ENCODE measurements around the gene BACH2.
"Not testable (repeated sequence)": the region's sequence is repeated elsewhere in the genome, so short reads cannot be mapped to it uniquely, and the experiment has no call there.

BACH2 gene

DNA sequence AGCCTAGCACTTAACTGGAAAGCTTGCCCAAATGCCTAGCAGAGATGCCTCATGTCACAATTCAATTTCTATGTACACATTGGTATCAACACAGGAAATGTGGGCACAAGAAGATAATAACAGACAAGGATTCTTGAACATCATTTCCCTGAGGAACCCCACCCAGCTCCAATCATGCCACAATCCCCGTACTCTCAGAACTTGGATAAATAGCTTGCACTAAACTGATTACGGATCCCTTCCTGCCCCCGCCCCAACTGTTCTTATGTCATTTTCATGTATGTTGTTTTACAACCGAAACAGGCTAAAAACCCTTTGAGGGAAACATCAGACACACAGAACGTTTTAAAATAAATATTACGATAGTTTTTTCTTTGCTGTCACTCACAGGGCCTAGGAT is 87.1 kb downstream of the BACH2 start:
- no peak for DNase-seq (ENCODE audit: low spot score)

DNA sequence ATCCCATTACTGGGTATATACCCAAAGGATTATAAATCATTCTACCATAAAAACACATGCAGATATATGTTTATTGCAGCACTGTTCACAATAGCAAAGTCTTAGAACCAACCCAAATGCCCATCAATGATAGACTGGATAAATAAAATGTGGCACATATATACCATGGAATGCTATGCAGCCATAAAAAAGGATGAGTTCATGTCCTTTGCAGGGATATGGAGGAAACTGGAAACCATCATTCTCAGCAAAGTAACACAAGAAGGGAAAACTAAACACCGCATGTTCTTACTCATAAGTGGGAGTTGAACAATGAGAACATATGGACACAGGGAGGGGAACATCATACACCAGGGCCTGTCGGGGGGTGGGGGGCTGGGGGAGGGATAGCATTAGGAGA is 88.0 kb downstream of the BACH2 start:
- not testable (repeated sequence) for DNase-seq (ENCODE audit: low spot score)

DNA sequence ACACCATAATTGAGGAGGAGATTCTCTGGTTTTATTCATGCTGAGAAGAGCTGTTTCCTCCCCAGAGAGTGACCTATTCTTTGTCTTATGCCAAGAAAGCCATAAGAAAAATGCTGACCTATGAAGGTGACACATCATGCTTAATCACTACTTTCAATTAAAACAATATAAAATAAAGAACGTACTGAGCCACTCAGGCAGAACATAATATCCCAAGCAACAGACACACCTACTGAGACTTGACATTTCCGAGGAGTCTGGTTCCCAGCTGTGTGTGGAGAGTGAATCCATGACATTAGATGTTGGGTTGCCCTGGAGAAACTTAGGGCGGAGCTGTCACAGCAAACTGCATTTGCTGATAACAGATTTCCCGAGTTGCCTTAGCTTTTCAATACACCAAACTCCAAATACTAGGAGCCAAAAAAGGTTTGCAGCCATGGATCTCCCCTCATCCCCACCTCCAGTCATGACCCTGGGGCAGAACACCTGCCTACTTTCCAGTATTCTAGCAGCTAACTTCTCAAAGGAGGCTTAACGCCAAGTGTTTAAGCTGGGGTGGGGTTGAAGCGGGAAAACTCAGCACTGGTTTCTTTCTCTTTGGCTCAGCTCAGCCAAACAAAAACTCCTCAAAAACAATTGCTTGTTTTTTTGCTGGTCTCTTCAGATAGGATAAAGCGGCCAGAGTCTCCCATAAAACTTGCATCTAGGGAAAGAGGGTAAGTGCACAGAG is 92.2 kb downstream of the BACH2 start:
- DNase-seq (ENCODE audit: low spot score), result no peak

DNA sequence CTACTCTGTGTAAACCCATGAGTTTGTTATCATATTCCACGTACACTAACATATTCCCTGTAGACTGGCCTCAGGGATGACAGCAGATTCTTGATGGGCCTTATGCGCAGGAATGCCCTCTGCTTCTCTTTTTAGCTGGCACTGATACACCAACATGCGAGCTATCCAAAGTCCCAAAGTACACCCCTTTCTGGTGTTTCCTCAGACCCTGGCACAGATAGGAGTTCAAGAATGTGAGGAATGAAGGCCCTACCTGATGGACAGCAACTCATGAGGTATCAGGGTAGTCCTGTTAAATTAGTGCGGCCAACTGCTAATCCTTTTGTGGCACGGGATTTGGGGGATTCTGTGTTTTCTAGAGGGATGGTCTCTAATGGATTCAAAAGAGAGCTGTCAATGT is 93.0 kb downstream of the BACH2 start:
- no peak for DNase-seq (ENCODE audit: low spot score)

DNA sequence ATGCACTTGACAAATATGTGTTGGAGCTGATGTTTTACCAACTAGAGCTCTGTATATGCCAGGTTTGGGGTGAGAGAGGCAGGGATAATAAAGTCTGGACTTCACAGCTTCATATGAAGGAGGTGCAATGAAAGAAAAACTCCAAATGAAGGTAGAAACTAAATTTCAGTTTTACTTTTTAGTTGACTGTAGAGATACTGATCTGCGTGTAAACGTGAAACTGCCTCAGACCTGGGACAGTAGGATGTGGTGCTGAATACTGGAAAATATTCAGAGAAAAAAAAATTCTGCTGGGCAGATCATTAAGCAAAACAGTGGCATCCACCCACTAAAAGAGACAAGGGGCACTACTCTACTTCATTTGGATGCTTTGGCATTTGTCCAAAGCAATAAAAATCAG is 94.5 kb downstream of the BACH2 start:
- DNase-seq (ENCODE audit: low spot score), result no peak

DNA sequence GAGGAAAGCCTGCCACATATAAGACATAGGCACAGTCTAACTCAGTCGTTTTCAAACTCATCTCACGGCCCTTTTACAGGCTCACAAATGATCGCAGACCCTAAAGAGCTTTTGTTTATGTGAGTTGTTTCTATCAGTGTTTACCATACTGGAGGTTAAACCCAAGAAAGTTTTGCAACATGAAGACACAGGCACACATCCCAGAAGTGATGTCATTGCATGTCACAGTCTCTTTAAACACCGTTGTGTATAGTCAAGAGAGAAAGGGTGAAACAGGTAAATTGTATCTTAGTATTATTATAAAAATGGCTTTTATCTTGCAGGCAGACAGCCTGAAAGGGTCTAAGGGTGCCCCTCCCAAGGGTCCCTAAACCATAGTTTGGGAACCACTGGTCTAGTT is 96.7 kb downstream of the BACH2 start:
- DNase-seq (ENCODE audit: low spot score), result no peak

DNA sequence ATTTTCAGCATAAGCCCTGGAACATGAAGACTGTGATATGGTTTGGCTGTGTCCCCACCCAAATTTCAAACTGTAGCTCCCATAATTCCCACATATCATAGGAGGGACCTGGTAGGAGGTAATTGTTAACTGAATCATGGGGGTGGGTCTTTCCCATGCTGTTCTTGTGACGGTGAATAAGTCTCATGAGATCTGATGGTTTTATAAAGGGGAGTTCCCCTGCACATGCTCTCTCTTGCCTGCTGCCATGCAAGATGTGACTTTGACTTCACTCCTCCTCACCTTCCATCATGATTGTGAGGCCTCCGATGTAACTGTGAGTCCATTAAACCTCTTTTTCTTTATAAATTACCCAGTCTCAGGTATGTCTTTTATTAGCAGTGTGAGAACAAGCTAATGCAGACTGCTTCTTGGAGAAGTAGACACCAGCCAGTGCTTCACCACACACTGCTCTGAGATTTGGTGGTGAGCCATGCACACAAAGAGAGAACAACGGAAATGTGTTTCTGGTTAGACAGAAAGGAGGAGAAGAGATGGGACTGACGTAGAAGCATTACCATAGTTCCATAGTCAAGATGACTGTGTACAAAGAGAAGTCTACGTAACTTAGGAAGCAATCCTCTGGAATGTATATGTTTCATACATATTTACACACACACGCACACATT is 97.8 kb downstream of the BACH2 start:
- no peak for DNase-seq (ENCODE audit: low spot score)

DNA sequence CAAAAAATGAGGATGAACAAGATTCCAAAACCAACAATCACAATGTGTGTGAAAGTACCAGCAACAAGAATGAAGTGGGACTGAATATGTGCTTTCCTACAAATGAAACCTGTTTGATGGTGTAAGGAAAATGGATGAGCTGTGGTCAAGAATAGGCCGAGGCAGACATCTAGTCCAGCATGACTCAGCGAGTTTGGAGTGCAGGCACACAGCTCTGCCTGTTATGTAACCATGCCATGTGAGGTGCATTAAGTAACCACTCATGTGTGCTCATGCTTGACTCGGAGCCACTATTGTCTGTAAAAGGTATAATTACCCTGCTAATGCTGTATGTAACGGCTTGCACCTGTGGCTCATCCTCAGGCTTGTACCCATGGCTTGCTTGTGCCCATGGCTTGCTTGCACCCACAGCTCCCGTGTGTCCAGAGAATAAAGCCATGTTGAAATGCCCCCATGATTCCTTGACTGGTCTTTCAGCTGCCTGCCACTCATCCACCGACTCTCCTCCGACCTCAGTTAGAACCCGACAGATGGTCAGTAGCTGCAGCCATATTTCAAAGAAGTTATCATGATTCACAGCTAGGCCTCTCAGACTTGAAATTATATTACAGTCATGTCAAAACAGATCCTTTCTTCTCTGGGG is 98.7 kb downstream of the BACH2 start:
- no peak for DNase-seq (ENCODE audit: low spot score)

DNA sequence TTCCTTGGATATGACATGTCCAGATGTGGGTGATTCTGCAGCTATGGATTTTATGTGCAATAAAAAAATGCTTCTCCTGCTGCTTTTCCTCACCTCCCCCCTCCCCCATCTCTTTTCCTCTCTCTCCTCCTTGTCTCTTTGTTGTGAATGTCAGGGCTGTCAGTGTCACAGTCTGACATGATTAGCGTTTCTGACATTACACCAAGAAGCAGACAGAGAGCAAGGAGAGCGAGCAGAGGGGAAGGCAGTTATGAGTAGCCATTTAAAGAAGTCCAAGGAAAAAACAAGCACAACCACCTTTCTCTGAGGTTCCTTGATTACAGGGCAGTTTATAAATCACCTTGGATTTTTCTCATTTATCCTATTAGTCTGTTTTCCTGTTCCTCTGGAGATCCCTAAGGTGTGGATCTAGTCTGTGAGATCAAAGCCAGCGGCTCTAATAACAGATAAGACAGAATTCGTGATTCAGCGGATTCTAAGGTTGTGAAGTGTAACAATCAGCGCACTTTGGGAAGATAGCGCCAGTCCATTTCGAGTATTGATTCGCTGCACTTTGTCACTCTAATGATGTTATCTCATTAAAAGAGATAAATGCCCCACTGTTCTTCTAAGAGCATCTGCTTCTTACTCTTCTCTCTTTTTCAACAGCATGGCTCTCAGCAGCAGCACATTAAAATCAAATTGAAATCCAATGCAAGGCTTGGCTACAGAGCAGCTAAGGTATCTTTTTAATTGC is 101.4 kb downstream of the BACH2 start:
- no peak for DNase-seq (ENCODE audit: low spot score)

DNA sequence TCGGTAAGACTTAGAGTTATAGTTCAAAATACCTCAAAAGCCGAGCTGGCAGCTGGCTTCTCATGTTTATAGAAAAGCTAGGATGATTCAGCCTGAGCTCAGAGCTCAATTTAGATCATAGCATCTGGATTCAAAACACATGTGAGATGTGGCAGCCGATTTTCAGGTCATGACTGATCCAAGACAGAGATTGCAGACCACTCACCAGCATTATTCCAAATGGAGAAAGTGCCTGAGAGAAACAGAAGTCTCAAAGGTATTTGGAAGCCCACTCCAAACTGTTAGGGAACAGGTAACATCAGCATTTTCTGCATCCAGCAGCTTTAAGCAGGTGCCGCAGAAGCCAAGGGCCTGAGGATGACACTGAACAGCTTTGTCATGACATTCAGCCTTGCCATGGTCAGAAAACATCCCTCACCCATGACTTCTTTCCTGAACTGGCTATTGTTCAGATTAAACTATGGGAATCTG is 102.2 kb downstream of the BACH2 start:
- DNase-seq (ENCODE audit: low spot score), result no peak

DNA sequence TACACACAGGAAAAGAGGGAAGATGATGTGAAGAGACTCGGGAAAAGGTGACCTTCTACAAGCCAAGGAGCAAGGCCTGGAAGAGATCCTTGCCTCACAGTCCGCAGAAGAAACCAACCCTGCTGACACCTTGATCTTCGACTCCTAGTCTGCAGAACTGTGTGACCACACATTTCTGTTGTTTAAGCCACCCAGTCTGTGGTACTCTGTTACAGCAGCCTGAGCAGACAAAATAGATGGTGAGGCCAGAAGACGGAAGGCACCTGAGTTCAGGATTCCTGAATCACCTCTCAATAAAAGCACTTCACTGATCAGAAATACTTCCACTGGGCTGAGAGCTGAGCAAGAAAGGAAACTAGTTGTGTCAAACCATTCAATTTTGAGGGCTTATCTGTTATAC is 103.3 kb downstream of the BACH2 start:
- DNase-seq (ENCODE audit: low spot score), result no peak

DNA sequence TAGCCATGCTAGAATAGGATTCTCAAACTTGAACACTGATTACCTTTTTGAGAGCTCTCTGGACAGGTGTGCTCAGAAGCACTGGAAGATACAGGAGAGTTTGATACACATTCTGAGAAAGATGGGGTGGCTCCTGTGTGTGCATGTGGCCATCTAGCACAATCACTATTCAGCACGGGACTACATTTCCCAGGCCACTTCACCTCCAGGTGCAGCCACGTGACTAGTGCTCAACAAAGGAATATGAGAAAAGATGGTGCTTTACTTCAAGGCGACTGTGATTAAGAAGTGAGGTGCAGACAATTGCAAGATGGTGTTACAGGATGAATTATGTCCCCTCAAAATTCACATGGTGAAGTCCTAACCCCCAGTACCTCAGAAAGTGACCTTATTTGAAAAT is 103.8 kb downstream of the BACH2 start:
- DNase-seq (ENCODE audit: low spot score), result no peak

DNA sequence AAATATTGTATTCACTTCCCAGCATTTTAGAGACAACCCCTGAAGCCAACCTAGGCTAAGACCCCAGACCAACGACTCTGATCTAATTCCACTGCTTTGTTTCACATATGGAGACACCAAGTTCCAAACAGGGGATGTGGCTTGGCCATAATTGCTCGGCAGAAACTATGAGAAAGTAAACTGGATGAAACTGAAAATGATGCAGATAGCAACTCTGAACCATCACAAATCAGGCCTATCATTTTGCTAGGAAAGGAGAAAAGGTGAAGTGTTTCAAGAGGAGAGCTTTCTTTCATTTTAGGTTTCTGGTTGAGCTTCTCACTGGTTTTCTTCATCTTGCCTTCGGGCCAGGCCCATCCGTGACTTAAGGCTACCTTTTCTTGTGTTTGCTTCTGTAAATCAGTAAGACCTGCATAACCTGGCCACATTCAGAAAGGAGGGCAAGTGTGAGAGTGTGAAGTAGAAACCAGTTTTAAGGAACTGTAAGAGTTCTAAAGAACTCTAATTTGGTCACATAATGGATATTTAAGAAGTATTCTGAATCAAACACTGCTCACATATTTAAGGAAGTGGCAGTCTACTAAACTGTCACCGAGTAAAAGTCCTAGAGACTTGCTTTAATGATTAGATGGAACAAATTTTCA is 105.8 kb downstream of the BACH2 start:
- no peak for DNase-seq (ENCODE audit: low spot score)

DNA sequence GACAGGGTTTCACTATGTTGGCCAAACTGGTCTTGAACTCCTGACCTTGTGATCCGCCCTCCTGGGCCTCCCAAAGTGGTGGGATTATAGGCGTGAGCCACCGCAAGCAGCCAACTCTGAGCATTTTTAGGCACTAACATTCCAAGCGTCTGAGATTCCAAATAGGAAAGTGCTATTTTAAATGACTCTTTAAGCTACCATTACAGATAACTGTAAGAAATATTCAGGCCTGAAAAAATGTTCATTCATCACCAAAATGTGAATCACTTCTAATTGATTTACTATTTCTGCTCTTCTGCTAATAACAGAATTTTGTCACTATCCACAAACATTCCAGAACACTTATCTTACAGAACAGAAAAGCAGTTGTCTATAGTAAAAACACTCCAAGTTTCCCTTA is 106.5 kb downstream of the BACH2 start:
- DNase-seq (ENCODE audit: low spot score), result no peak

DNA sequence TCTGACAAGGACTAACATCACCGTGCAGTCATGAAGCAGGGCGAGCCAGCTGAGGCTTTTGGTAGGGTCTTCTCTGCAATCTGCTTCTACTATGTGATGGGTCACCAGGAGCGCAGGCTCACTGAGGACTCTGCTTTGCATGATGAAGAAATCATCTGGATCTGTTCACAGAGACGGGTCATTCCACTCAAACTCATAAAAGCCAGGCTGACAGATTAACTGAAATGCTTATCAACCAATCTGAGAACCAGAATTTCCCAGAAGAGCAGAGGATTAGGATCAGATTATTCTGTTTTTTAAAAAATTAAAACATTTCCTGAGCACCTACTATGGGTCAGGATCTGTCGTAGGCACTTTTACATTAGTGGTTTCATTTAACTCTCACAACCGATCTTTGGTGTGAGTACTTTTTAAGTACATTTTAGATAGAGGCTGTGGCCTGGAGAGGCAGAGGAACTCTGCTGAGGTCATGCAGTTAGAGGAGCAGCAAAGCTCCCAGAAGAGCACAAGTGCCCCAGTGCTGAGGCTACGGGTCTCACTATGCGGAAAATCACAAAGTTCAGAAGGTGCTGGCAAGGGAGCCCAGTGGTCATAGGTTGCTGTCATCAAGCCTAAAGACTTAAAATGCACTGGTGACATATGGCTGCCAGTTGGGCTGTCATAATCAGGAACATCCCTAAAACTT is 109.1 kb downstream of the BACH2 start:
- DNase-seq (ENCODE audit: low spot score), result no peak

DNA sequence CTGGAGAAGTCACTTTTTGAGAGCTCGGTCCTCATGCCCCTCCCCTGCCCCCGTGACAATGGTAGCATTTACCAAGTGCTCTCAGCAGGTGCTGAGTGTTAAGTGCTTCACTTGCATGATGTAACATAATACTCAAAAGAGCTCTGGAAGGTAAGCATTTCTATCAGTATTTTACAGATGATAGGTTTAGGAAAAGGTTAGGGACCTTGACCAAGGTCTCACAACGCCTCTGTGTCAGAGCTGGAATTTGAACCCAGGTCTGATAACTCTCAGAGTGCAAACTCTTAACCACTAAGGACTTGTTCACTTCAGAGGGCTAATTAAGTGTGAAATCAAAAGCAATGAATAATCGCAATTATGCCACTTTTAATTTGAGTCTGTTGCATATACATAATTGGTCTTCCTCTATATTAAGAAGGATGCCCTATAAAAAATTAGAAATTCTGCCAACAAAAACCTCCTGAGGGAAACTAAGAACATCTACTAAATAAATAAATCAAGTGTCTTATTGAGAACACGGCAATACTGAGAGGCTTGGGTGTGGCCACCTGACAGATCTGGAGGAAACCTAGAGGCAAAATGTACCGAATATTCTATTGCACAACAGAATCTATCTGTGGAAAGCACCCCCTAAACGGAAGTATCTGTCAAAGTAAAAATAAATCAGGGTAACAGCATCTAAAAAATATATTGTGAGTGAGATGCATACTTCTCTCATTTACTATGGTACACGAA is 109.8 kb downstream of the BACH2 start:
- no peak for DNase-seq (ENCODE audit: low spot score)

DNA sequence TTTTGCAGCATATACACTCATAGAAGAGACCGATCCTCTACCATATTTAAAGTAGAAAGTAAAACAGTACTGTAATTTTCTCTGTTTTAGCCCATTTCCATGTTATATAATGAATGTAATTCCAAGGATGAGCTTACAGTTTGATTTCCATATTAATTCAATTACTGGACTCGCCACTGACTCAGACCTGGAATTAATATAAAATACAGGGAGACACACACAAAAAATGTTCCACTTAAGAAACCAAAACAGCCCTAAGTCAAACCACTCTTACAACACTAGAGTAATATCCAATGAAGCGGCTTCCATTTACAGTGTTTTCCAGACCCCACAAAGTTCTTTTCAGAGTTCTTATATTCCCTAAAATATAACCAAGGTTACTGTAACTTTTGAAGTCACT is 110.6 kb downstream of the BACH2 start:
- DNase-seq (ENCODE audit: low spot score), result no peak

DNA sequence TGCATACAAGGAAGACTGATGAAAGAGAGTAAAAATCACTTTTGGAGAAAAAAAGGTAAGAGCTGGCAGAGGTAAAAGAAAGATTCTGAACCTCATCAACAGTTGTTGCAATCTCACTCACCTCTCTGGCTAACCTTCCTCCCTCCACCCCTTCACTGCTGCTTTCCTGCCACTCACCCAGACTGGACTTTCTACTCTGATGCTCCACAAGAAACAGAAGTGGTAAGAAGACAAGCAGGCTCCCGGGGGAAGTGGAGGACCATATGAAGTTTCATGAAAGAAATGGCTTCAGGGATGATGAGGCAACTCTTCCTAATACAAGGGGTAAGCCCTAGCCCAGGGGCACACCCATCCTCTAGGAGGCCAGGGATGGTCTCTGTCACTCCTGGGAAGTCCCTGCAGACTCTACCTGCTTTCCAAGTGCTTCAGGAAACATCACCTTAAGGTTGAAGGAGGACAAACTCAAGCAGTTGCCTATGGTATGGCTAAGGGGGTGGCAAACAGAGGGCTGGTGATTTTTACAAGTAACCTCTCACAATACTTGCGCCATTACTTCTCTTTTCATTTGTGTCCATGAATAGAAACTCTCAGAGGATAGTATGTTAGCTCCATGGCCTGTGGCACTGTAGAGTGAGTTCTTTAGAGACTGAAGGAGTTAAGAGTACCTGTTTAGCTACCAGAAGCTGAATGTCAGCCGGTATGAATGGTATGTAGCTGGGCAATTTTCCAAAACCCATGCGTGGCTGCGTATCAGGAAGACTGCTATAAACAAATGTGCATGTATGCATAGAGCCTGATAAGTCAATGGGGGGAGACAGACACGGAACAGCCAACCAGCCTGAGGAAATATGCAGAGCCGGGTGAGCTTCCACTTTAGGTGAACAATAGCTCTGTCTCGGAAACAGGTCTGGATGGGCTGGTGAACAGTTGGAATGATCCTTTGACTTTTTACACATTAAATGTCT is 112.0 kb downstream of the BACH2 start:
- no peak for DNase-seq (ENCODE audit: low spot score)

DNA sequence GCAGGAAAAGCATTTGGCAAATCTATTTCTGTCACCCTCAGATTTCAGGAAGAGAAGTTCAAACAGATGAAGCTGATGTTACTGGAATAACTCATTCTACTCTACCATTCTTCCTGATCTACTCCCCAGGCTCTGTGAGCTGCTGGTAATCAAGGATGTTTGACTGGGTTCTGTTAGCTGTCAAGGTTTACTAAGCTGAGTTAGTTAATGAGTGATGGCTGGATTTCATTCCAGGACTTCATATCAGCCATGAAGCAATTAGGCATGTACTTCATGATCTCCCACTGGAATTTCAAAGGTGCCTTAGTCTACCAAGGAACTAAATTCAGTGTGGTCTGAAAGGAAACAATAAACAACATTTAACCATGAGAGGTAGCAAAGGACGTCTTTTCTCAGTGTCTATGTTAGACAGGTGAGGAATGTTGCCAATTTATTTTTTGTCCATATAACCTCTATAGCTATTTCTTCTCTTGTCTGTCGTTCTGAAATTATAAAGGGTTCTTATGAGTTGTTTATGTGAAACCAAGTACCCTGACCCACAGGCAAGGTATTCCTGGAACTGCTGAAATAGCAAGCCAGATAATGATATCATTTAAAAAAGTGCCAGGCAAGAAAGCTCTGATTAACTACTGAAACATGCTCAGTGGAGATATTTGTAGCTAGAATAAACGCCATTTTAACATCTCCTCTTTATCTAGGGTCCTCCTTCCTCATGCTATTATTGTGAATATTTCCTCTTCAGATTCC is 112.9 kb downstream of the BACH2 start:
- no peak for DNase-seq (ENCODE audit: low spot score)

All from LoVo (cell line).